Activated CD8-positive, alpha-beta memory T cell treated with anti-CD3 and anti-CD28 coated beads, Interleukin-2, amount 50 U/mL, for 48 hours (primary cell): ENCODE data around the gene TDRD10.

Experiments used
- DNase-seq: peaks from one replicate; pipeline ENCODE4 v3.0.0-alpha.2; 2020

Gene TDRD10

DNA sequence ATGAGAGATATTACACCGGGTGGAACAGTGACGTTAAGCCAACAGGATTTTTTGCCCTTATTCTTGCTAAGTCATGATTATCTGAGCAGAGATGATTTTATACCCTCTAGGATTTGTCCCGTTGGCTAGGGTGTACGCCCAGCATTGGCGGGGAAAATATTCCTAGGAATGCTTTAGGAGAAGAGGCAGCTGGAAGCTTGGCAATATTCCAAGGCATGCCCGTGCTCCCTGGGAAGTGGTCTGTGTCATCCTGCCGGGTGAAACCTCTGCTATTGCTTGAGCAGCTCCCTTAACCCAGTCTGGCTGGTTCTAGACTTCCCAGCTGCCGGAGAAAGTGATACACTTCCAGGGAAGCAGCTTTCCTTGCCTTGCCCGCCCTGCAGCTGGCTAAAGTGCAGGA is 81.8 kb downstream of the TDRD10 start:
- no peak for DNase-seq

DNA sequence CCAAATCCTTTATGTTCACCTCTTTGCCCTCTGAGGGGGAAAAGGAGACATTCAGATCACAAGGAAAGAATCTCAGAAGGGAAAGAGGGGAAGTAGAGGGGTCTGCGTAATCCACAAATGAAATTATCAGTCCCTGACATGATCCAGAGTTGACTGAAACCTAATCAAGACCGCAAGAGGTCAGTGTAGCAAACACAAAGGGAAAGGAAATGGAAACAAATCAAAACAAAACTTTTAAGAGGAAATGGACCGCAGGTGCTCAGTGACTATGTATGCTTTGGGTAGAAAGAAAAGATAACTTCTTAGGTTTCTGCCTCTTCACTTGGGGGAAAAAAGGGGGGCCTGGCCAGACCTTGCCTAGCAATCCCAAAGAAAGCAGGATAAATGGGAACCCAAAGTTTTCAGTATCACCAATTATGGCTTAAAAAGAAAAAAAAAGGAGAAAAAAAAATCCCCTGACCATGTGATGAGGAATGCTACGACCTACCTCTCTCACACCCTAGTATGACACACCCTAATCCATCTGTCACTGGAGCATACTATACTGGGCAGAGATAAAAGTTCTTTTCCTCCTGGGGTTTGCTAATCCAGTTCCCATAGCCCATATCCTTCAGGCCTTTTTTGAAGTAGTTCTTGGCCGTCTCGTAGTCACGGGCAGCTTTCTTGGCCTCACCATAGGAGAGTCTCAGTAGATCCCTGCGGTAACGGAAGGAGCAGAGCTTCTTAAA is 82.4 kb downstream of the TDRD10 start:
- no peak for DNase-seq

DNA sequence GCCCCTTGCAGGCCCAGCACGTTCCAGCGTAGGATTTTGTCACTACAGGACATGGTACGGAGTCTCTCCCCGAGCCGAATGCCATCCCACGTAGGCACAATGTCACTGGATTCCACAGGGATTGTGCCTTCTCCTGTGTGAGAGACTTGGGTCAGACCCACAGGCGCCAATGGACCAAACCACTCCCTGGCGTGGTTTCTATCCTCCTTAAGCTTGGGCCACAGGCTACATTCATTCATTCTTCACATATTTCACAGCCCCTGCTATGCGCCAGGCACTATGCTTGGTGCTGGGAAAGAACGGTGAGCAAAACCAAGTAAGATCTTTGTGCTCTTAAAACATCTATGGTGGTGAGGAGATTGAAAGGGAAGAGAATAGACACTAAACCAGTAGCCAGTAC is 84.2 kb downstream of the TDRD10 start:
- no peak for DNase-seq

DNA sequence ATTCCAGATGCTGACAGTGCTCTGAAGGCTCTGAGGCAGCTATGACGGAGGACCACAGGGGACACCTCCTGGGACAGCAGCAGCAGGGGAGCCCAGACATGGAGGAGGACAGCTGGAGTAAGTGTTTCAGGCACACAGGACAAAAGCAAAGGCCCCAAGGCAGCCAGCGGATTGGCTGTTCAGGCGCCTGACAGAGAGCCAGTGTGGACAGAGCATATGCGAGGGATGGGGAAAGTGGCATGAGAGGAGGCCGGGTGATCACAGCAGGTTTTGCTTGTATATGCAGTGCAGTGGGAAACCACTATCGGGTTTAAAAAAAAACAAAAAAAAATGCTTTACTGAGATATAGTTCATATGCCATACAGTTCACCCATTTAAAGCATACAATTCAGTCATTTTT is 84.6 kb downstream of the TDRD10 start:
- DNase-seq: no peak

DNA sequence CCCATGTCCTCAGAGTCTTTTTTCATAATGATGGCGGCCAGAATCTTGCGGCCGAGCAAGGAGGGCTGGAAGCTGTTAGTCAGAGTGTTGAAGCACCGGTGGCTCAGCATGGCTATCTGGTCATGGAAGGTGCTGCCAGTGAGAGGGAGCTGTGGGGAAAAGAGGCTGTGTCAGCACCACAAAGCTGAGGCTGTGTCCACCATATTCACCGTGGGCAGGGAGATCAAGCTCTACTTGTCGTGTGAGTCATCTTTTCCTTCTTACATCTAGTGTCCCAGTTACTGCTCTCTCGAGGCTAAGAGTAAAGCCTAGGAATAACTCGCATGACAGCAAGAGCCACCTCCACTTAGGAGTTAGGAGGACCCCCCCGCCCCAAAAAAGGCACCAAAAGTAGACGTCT is 87.8 kb downstream of the TDRD10 start:
- no peak for DNase-seq

DNA sequence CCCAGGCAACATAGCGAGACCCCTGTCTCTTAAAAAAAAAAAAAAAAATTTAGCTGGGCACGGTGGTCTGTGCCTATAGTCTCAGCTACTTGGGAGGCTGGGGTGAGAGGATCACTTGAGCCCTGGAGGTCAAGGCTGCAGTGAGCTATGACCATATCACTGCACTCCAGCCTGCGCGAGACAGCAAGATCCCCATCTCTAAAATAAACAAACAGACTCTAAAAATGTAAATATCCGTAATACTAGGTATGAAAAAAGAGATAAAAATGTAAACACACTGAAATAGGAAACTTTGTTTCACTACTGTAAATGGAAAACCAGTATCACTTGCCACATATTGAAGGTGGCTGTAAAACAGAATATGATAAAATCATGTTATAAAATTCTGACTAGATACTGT is 88.7 kb downstream of the TDRD10 start:
- no peak for DNase-seq

DNA sequence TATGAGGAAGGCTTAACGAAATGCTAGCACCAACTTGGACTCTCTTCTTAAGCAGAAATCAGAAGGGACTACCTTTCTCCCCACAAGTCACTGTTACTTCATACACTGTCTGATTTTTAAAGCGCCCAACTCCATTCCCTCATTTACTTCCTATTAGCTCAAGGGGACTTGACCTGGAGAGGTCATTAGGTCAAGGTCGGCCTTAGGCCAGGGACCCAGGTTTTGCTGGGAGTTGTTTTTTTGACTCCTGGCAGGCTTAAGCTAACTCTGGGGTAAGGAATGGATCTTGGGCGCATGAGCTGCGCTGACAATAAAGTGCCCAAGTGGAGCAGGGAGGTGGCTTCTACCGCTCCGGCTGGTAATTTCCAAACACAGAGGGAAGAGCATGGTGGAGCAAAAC is 89.2 kb downstream of the TDRD10 start:
- no peak for DNase-seq

DNA sequence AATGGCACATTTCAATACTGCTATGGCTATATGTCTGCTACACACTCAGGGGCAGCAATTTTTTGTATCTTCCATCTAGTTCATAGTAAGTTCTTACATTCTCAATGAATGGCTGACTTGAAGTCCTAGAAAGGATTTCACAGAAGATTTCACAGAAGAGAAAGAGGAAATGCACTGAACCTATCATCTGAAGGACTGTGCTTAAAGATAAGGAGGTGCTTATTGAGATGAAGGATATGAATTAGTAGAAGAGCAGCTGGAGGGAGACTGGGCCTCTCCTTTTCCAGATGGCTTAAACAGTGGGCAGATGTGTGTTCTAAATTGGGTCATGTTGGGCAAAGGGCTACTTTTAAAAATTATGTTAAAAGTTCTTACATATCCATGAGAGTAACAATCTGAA is 91.4 kb downstream of the TDRD10 start:
- DNase-seq: no peak

DNA sequence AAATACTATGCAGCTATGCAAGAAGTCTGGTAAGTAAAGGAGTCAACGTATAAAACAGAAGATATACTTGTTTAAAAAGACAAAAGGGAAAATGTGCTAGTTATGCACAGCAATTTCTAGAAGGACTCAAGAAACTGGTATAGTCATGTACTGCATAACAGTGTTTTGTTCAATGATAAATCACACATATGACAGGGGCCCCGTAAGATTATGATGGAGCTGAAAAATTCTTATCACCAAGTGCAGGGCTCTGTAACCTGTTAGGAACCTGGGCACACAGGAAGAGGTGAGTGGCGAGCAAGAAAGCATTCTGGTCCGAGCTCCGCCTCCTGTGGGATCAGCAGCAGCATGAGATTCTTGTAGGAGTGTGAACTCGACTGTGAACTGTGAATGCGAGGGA is 92.8 kb downstream of the TDRD10 start:
- DNase-seq: no peak

DNA sequence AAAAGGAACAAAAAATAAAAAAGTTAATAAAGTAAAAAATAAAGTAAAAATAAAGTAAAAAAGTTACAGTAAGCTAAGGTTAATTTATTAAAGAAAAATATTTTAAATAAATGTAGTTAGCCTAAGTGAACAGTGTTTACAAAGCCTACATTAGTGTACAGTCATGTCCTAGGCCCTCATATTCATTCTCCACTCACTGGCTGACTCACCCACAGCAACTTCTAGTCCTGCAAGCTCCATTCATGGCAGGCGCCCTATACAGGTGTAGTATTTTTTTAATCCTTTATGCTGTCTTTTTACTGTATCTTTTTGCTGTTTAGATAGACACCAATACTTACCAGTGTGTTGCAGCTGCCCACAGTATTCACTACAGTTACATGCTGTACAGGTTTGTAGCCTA is 93.6 kb downstream of the TDRD10 start:
- DNase-seq: no peak
